WERI-Rb-1 (cell line): Measurements from ENCODE around the gene POU3F2.

Experiments
- DNase-seq: peaks from one replicate; pipeline ENCODE4 v3.0.0-alpha.2; 2020
- H3K27ac ChIP-seq: fragments of 250-450 bp; sonication (Bioruptor Pico); 2 replicates; pipeline ENCODE4 v1.5.1; 2020; ENCODE audit warnings: mild to moderate bottlenecking, moderate library complexity
- H3K27me3 ChIP-seq: fragments of 250-450 bp; sonication (Bioruptor Pico); 2 replicates; pipeline ENCODE4 v1.5.1; 2021; ENCODE audit warnings: mild to moderate bottlenecking, low read depth, moderate library complexity; ENCODE audit not compliant: insufficient read depth, severe bottlenecking
- H3K36me3 ChIP-seq: fragments of 250-450 bp; sonication (Bioruptor Pico); 2 replicates; pipeline ENCODE4 v1.5.1; 2020; ENCODE audit warnings: mild to moderate bottlenecking, moderate library complexity
- H3K4me3 ChIP-seq: 2 replicates; pipeline ENCODE4 v1.5.1; 2011; ENCODE audit warnings: low read depth, mild to moderate bottlenecking, control low read depth, low read length
- H3K9me3 ChIP-seq: fragments of 250-450 bp; sonication (Bioruptor Pico); 2 replicates; pipeline ENCODE4 v1.5.1; 2021; ENCODE audit warnings: mild to moderate bottlenecking, moderate library complexity; ENCODE audit not compliant: severe bottlenecking
- CTCF ChIP-seq: IDR thresholded peaks from 2 replicates; pipeline ENCODE4 v1.5.1; 2011; ENCODE audit warnings: low read depth, mild to moderate bottlenecking, control low read depth, inconsistent platforms, low read length

POU3F2 gene

DNA sequence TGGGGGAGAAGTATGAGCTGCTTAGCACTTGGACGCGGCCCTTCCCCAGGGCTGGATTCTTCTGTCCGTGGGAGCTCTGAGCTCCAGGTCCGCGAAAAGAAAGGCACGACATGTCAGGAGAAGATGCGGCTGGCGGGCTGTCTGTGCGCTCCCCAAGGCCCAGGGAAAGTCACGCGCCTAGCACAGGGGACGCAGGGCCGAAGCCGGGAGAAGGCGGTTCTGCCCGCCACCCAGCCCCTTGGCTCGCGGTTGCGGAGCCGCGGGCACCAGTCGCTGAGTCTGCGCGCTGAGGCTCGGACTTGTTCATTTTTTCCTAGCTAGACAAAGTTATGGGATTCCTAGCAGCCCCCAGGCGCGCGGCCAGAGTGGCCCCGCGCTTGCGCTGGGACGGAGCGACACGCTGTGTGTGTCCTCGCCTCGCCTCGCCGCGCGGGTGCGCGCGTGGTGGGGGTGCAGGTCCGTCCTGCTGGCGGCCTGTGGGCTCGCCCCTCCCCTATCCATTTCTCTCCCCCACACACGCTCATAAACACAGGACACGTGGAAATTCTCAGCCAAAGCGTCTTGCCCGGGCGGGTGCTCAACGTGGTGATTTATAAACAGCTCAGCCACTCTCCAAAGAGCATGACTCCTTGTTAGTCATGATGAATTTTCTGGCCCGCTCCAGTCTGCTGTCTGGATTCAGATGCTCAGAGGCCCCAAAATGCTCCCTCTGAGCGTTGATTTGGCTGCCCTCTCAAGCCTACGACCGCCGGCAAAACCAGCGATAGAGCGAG is 1.9 kb upstream of the POU3F2 start:
- no peak for TF ChIP-seq CTCF
- peaks cover 86% of the 10 kb centered on the region for H3K27me3 ChIP-seq
- DNase-seq: peak; percentile 23
- H3K4me3 ChIP-seq: peak overlapping the region; percentile 55
- H3K27ac ChIP-seq: no peak overlapping the region
- H3K36me3 ChIP-seq: no peaks in the 10 kb centered on the region
- no peaks in the 10 kb centered on the region for H3K9me3 ChIP-seq

DNA sequence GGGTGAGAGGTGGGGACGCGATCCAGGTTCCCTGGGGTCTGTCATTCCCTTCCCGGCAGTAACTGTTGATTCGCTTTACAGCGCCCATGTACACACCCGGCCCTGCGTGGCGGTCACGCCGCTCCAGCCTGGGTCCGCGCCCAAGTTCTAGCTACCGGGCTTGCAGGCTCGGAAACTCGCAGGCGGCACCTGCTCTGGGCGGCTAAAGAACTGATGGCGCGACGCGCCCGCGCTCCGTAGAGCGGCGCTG is 1.4 kb upstream of the POU3F2 start:
- DNase-seq: peak; percentile 61
- Histone ChIP-seq H3K4me3 (peak overlapping the region; percentile 55), H3K27ac (no peak overlapping the region), H3K36me3 (no peaks in the 10 kb centered on the region), H3K9me3 (no peaks in the 10 kb centered on the region), H3K27me3 (peaks cover 81% of the 10 kb centered on the region)
- TF ChIP-seq CTCF: peak; percentile 45; the same call in 1 of the 2 replicates

- no peak for TF ChIP-seq CTCF
- H3K27me3 ChIP-seq: peaks cover 76% of the 10 kb centered on the region
- H3K27ac ChIP-seq: no peak overlapping the region
- no peaks in the 10 kb centered on the region for H3K36me3 ChIP-seq
- H3K4me3 ChIP-seq: peak overlapping the region; percentile 55
- no peaks in the 10 kb centered on the region for H3K9me3 ChIP-seq
- peak; percentile 28 for DNase-seq
These were observed 891 bp upstream of the POU3F2 start for GRCh38 chr6:98833307-98834059.

DNA sequence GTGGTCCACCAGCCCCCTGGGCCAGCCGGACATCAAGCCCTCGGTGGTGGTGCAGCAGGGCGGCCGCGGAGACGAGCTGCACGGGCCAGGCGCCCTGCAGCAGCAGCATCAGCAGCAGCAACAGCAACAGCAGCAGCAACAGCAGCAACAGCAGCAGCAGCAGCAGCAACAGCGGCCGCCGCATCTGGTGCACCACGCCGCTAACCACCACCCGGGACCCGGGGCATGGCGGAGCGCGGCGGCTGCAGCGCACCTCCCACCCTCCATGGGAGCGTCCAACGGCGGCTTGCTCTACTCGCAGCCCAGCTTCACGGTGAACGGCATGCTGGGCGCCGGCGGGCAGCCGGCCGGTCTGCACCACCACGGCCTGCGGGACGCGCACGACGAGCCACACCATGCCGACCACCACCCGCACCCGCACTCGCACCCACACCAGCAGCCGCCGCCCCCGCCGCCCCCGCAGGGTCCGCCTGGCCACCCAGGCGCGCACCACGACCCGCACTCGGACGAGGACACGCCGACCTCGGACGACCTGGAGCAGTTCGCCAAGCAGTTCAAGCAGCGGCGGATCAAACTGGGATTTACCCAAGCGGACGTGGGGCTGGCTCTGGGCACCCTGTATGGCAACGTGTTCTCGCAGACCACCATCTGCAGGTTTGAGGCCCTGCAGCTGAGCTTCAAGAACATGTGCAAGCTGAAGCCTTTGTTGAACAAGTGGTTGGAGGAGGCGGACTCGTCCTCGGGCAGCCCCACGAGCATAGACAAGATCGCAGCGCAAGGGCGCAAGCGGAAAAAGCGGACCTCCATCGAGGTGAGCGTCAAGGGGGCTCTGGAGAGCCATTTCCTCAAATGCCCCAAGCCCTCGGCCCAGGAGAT is 1.0 kb downstream of the POU3F2 start:
- peak overlapping the region; percentile 55 for H3K4me3 ChIP-seq
- no peak overlapping the region for H3K27ac ChIP-seq
- H3K9me3 ChIP-seq: no peaks in the 10 kb centered on the region
- no peak for TF ChIP-seq CTCF
- DNase-seq: peak; percentile 42
- no peaks in the 10 kb centered on the region for H3K36me3 ChIP-seq
- H3K27me3 ChIP-seq: peaks cover 58% of the 10 kb centered on the region

DNA sequence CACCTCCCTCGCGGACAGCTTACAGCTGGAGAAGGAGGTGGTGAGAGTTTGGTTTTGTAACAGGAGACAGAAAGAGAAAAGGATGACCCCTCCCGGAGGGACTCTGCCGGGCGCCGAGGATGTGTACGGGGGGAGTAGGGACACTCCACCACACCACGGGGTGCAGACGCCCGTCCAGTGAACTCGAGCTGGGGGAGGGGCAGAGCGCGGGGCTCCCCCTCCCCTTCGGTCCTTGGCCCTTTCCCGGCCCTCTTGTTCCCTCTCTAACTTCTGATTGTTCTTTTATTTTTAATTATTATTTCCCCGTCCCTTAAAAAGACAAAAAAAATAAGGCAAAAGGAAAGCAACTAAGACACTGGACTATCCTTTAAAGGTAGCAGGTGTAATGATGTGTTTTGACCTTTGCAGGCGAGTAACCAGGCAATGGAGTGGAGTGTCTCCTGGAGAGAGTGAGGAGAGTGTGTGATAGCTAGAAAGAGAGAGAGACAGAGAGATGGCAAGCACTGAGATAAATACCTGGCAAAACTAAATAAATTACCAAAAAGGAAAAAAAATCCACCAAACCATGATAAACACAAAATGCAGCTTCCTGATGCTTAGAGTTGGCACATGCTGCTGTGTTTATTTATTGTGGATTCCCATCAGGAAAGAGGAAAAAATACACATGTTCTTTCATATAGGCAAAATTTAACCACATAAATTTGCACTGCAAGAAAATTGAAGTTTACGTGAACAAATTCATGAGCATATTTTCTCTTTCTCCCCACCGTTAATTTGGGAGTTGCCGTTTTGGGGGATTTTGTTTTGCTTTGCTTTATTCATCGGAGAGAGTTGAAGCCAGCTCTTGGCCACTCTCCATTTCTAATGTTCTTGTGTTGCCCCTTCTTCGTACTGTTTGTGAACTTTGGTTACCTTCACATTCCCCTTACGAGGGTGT is 1.9 kb downstream of the POU3F2 start:
- no peaks in the 10 kb centered on the region for H3K36me3 ChIP-seq
- H3K4me3 ChIP-seq: peak overlapping the region; percentile 55
- no peak for TF ChIP-seq CTCF
- no peaks in the 10 kb centered on the region for H3K9me3 ChIP-seq
- DNase-seq: no peak
- peaks cover 49% of the 10 kb centered on the region for H3K27me3 ChIP-seq
- no peak overlapping the region for H3K27ac ChIP-seq
